ENCODE results near the gene PARVA. TPM values are rescaled to one million over a fixed set of nuclear protein-coding genes. Genes with fewer than 3 reads are reported as not detected.
A peak's percentile ranks its signal among the peaks of the same experiment; 100 is the strongest.

PARVA gene
- polyA plus RNA-seq, 2 of the 4 experiments (the other 2 are of a cell fraction): 25.5 to 26.1 TPM

DNA sequence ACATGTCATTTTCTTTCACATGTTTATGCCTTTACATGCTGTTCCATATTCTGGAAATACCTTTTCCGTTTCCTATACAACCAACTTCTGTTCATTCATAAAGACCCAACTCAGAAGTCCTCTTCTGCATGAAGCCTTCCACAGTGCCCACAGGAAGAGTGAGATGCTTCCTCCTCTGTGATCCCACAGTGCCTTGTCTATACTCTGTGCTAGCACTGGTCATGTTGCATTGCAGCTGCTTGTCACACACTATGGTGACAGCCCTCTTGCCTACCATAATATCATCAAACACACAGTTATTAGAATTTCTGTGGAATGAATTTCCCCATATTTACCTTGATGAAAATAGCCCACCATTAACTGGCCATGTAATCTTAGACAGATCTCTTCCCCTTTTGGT, 8.9 kb downstream of the PARVA start (continued):
- TF ChIP-seq E2F6 (IDR thresholded peaks at IDR 0.05; ENCODE audit: borderline replicate concordance, low read depth): no peak

DNA sequence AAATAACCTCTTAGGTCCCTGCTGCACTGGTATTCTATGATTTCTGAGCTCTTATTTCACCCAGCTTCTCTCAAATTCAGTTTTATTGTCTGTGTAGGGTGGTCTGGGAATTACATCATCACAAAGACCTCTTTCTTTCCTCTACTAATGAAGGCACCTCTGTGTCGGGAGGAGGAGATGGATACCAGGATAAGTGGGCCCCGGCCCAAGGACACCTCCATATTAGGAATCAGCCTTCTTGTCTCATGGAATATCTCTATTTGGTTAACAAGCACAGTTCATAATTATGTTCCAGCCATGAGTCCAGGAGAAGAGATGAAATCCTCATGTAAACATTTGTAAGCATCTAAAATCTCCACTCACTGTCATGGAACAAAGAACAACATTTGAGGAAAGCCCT, 9.4 kb downstream of the PARVA start:
- TF ChIP-seq JUNB (IDR thresholded peaks at IDR 0.05) (no peak), HMGXB4 (CRISPR knock-in tag; IDR thresholded peaks at IDR 0.05; ENCODE audit: borderline replicate concordance) (no peak), EHF (CRISPR knock-in tag; IDR thresholded peaks at IDR 0.05) (no peak), RNF2 (IDR thresholded peaks at IDR 0.05; ENCODE audit: borderline replicate concordance, low read depth) (no peak)
- no peak overlapping the region for H3K27ac ChIP-seq
- ATAC-seq: no peak
- 93% methylated on average over 2 of the region's 2 CpGs for WGBS (ENCODE audit: missing lambda C conversion rate)
- H3K9me3 ChIP-seq: no peaks in the 10 kb centered on the region
- CTCF ChIA-PET: interaction anchor here (0.5 kb wide), 1 partner anchor 37 kb away, joined by 5 read pairs; no protein-coding TSS in a partner anchor
- no peak overlapping the region for H3K4me3 ChIP-seq
- POLR2A ChIA-PET: interaction anchor here (1.6 kb wide), 1 partner anchor 9 kb away, joined by 4 read pairs; the partner anchor contains the start of gene PARVA
- no peak overlapping the region for H3K4me2 ChIP-seq
- FAIRE-seq: no peak
- no peak for DNase-seq (ENCODE audit: low read depth in 1 of 2, low spot score in 1 of 2)
- peaks cover 7% of the 10 kb centered on the region; the same call in 1 of the 3 replicates for H3K4me1 ChIP-seq

- DNase-seq (ENCODE audit: low read depth in 1 of 2, low spot score in 1 of 2) (no peak), ATAC-seq (no peak), FAIRE-seq (no peak)
- peaks cover 7% of the 10 kb centered on the region; the same call in 1 of the 3 replicates for H3K4me1 ChIP-seq
- TF ChIP-seq NFE2L2 (conservative IDR thresholded peaks at IDR 0.05; ENCODE audit: low read length): no peak
- no peak for TF ChIP-seq CBX2 (IDR thresholded peaks at IDR 0.05; ENCODE audit: borderline replicate concordance, low read depth)
- TF ChIP-seq, protein P1, sequence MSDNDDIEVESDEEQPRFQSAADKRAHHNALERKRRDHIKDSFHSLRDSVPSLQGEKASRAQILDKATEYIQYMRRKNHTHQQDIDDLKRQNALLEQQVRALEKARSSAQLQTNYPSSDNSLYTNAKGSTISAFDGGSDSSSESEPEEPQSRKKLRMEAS (IDR thresholded peaks at IDR 0.05): no peak
- no peak for TF ChIP-seq HOXB5 (CRISPR knock-in tag; IDR thresholded peaks at IDR 0.05)
- TF ChIP-seq TFCP2L1 (CRISPR knock-in tag; IDR thresholded peaks at IDR 0.05): no peak
- no peak for TF ChIP-seq EP300 (IDR thresholded peaks at IDR 0.05)
- TF ChIP-seq HDAC2 (IDR thresholded peaks at IDR 0.05): no peak
- TF ChIP-seq, protein P2, sequence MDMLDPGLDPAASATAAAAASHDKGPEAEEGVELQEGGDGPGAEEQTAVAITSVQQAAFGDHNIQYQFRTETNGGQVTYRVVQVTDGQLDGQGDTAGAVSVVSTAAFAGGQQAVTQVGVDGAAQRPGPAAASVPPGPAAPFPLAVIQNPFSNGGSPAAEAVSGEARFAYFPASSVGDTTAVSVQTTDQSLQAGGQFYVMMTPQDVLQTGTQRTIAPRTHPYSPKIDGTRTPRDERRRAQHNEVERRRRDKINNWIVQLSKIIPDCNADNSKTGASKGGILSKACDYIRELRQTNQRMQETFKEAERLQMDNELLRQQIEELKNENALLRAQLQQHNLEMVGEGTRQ (IDR thresholded peaks at IDR 0.05): no peak
- no peak overlapping the region for H3K4me2 ChIP-seq
- 89% methylated on average over 3 of the region's 3 CpGs for WGBS (ENCODE audit: missing lambda C conversion rate)
- POLR2A ChIA-PET: interaction anchor here (1.4 kb wide), 1 partner anchor 11 kb away, joined by 7 read pairs; the partner anchor contains the start of gene PARVA
- CTCF ChIA-PET: interaction anchor here (0.9 kb wide), 1 partner anchor 115 kb away, joined by 3 read pairs; no protein-coding TSS in a partner anchor
- no peak overlapping the region for H3K4me3 ChIP-seq
- no peak overlapping the region for H3K27ac ChIP-seq
- no peaks in the 10 kb centered on the region for H3K9me3 ChIP-seq
Observed at GRCh38 chr11:12388173-12388572, 10.8 kb downstream of the PARVA start.

DNA sequence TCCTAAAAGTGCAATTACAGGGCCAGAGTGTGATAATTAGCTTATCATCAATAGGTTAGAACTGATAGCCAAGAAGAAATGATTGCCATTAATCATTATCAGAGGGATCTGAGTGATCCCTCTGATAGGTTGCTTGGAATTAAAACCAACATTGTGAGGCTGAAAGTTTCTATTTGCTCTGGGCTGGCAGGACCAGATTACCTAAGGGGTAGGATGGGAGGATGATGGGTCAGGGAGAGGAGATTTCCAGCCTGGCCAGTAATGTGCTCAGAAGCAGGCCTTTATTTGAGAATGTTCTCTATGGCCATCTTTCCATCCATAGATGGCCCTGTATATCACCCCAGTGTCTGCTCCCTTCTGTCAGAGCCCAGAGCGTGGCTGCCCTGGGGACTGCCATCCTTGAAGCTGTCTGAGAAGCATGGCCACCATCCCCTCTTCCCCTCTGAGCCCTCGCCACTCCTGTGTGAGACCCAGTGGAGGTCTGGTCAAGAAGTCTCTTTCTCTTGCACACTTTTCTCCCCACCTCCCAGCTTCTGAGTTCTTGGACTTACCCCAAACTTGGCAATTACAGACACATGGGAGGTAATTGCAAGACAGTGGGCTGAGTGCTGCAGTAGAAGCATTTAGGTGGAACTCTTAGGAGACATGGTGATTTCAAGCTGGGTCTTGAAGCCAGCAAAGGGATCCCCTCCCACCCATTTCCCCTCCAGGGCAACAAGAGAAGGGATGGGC, 11.7 kb downstream of the PARVA start:
- Histone ChIP-seq H3K27ac (no peak overlapping the region), H3K9me3 (no peaks in the 10 kb centered on the region), H3K4me3 (no peak overlapping the region), H3K4me1 (peaks cover 7% of the 10 kb centered on the region; the same call in 1 of the 3 replicates), H3K4me2 (no peak overlapping the region)
- ATAC-seq: peak in 1 of 2 experiments; percentile 25; a peak in 2 of 6 replicates
- TF ChIP-seq HOXB5 (CRISPR knock-in tag; IDR thresholded peaks at IDR 0.05) (no peak), HOXB13 (CRISPR knock-in tag; IDR thresholded peaks at IDR 0.05; ENCODE audit: low read depth) (no peak), ZNF302 (CRISPR knock-in tag; IDR thresholded peaks at IDR 0.05) (no peak), FOXS1 (CRISPR knock-in tag; IDR thresholded peaks at IDR 0.05) (no peak), RAD21 (conservative IDR thresholded peaks at IDR 0.05 in 1 of 2, IDR thresholded peaks at IDR 0.05 in 1 of 2) (no peak), GATA3 (IDR thresholded peaks at IDR 0.05; ENCODE audit: borderline replicate concordance) (no peak), HES2 (IDR thresholded peaks at IDR 0.05) (no peak), EHMT2 (IDR thresholded peaks at IDR 0.05; ENCODE audit: low read depth) (no peak), ZFP36 (IDR thresholded peaks at IDR 0.05; ENCODE audit: borderline replicate concordance, partially characterized antibody) (no peak), KDM5A (IDR thresholded peaks at IDR 0.05) (no peak), NPAS2 (CRISPR knock-in tag; IDR thresholded peaks at IDR 0.05; ENCODE audit: borderline replicate concordance) (no peak), ZC3H11A (IDR thresholded peaks at IDR 0.05) (no peak)
- TF ChIP-seq, protein P3, sequence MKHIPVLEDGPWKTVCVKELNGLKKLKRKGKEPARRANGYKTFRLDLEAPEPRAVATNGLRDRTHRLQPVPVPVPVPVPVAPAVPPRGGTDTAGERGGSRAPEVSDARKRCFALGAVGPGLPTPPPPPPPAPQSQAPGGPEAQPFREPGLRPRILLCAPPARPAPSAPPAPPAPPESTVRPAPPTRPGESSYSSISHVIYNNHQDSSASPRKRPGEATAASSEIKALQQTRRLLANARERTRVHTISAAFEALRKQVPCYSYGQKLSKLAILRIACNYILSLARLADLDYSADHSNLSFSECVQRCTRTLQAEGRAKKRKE (CRISPR knock-in tag; IDR thresholded peaks at IDR 0.05; ENCODE audit: low read depth): no peak
- 97% methylated on average over 2 of the region's 2 CpGs for WGBS (ENCODE audit: missing lambda C conversion rate)
- DNase-seq (ENCODE audit: low read depth in 1 of 2, low spot score in 1 of 2): no peak
- no peak for FAIRE-seq
- ChIA-PET CTCF (interaction anchor here (1.0 to 2.8 kb wide), 4 partner anchors 12 to 210 kb away, joined by 3 to 7 read pairs (median 4); partner anchors contain the start of gene PARVA), POLR2A (interaction anchor here (1.4 kb wide), 1 partner anchor 12 kb away, joined by 7 read pairs; the partner anchor contains the start of gene PARVA)

Measured in A549 (cell line).